Activated T-cell treated with anti-CD3 and anti-CD28 coated beads, Interleukin-2, amount 50 U/mL, for 48 hours (primary cell): ENCODE data around the gene ASPHD1.
A peak's percentile ranks its signal among the peaks of the same experiment; 100 is the strongest.
"Not testable (repeated sequence)": the region's sequence is repeated elsewhere in the genome, so short reads cannot be mapped to it uniquely, and the experiment has no call there.

Experiments
- DNase-seq, 2 experiments: peaks; one replicate each; pipeline ENCODE4 v3.0.0-alpha.2; 2020

Gene ASPHD1

DNA sequence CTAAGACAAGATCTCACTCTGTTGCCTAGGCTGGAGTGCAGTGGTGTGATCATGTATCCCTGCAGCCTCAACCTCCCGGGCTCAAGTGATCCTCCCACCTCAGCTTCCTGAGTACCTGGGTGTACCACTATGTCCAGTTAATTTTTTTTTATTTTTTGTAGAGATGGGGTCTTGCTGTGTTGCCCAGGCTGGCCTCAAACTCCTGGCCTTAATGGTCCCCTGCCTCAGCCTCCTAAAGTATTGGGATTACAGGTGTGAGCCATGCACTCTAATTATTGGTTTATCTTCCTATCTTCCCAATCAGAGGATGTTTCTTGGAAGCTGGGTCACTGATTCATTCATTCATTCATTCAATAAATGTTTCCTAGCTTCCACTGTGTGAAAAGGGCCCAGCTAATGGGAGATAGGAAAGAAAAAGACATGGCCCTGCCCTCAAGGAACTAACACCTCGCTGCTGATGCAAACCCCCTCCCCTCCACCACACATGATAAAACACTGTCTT is 8.5 kb downstream of the ASPHD1 start:
- no peak for DNase-seq

DNA sequence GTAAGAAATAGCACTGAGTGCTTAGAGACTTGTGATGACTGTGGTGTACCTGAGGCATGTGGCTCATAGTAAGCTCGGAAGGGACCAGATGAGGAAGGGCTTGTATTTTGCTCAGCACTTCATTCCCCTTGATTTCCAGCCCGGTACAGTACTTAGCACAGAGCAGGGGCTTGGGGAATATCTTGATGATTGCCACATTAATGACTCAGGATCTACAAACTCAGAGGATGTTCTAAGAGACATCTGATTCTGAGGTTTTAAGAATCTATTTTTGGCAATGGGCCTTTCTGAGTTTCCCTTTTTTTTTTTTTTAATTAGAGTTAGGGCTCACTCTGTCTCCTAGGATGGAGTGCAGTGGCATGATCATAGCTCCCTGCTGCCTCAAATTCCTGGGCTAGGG is 9.1 kb downstream of the ASPHD1 start:
- DNase-seq: no peak

DNA sequence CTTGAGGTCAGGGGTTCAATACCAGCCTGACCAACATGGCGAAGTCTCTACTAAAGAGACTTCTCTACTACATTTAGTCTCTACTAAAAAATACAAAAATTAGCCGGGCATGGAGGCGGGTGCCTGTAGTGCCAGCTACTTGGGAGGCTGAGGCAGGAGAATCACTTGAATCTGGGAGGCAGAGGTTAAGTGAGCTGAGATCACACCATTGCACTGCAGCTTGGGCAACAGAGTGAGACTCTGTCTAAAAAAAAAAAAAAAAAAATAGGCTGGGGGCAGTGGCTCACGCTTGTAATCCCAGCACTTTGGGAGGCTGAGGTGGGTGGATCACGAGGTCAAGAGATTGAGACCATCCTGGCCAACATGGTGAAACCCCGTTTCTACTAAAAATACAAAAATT is 9.6 kb downstream of the ASPHD1 start:
- not testable (repeated sequence) for DNase-seq

DNA sequence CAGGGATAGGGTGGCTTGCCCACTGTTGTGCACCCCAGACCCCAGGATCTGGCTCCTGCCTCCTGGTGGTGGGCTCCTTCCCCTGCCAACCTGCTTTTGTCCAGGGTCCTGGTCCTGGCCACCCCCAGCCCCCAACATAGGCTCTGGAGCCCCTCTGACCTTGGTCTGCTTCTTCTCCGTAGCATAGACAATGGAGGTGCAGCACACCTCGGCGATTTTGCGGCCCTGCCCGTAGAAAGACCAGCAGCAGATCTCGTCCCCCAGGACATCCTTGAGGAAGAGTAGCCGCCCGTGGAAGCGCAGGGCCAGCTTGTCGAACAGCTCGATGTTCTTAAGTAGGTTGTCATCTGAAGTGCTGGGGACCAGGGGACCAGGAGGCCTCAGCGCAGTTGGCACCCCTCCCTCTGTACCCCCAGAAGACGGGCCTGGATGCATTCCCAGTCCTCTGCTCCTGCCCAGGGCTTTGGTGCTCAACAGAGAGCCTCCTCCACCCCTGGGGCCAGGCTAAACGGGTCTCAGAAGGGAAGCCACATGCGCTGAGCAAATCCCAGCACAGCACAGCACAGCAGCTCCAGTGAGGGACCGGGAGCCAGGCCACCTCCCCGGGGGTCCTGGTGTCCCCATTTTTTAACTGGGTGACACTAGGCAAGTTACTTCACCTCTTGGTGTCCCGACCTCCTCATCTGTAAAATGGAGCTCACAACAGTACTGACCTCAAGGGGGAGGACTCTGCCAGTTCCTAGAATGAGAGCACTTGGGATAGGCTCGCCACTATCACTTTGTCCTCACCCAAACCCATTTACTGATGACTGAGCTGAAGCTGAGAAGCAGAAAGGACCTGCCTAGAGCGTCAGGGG is 10.8 kb downstream of the ASPHD1 start:
- no peak for DNase-seq

DNA sequence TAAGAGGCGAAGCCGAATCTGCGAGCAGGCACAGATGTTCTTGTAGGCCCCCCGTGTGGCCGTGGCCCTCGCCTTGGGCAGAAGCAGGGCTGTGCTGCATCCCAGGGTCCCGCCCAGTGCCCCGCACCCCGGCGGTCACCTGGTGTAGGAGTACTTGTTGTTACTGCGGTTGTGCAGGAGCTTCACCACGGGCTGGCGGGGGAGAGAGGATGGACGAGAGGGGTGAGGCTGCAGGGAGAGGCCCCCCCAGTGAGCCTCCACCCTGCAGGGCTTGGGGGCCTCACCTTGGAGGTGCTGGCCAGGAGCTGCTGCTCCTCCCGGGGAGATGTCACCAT is 11.4 kb downstream of the ASPHD1 start:
- DNase-seq: no peak

DNA sequence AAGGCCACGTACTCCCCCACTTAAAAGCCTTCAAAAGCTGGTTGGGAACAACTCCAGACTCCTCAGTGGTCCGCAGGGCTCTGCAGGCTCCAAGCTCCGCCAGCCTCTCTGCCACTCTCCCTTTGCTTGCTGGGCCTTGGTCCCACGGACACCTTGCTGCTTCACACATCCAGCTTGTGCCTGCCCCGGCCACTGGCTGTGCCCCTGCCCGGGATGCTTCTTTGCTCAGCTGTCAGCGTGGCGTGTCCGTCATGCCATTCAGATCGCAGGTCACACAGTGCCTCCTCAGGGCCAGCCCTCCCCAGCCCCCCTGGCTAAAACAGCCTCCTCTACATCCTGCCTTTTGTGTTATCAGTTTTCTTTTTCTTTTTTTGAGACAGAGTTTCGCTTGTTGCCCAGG is 11.8 kb downstream of the ASPHD1 start:
- no peak for DNase-seq

- DNase-seq: no peak
Measured at GRCh38 chr16:29913514-29913913, 13.2 kb downstream of the ASPHD1 start.

DNA sequence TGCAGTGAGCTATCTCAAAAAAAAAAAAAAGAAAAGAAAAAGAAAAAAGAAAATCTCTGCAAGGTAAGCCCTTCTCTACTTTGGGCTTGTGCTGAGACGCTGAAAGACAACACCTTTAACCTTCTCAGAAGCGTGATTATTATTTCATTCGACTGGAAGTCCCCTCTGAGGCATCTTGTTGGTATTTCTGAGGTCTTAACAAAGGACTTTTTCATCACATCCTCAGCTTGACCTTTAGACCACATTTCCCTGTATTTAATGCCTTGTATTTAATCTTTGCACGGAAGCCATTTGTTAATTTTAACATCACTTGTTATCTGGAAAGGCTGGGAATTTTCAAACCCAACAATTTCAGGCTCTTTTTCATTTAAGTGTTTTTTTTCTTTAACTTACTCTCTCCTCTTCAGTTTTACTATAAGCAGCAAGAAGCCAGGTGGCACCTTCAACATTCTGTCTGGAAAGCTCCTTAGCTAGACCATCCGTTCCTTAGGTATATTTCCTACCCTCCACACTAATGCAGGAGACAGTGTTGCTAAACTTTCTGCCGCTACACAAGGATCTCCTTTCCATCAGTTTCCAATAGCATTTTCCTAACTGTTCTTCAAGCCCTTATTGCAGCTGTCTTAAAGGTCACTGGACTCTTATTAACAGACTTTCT is 15.4 kb downstream of the ASPHD1 start:
- DNase-seq: no peak

GRCh38 chr16:29916979-29917378 is 16.7 kb downstream of the ASPHD1 start:
- DNase-seq: no peak

DNA sequence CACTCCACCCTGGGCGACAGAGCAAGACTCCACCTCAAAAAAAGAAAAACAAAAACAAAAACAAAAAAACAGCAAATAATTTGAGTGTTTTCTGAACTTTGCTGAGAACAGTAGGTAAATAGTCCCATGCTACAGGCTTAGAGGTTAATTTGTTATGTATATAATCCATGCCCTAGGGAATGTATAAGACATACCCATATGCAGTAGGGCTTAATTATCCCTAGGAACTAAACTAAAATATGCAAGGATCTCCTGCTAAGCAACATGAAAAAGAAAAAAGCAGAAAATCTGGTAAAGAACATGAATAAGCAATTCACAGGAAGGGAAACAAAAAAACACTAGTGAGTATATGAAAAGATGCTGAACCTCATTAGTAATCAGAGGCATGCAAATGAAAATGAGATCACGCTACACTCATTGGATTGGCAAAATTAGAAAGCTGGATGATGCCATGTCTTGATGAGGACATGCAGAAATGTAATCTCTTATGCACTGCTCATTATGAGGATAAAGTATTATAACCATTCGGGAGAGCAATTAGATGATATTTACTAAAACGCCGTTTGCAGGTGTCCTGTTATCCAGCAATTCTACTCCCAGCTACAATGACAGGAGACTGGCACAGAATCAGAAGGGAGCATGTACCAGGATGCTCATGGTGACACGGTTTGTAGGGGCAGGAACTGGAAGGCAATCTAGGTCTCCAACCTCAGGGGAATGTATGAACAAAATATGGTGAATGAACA is 20.2 kb downstream of the ASPHD1 start:
- no peak for DNase-seq

DNA sequence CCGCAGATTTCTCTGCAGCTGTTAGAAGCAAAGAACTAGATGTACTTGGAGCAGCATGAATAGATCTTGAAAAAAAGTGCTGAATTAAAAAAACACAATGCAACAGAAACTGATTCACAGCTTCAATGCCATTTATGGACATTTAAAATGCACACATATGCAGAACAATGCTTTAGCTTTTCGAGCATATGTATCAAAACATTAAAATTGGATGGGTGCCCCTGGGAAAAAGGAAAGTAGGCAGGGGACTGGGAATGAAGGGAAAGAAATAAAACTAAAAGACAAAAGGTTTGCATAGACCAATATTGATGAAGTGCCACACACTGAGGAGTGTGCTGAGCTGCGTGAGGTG is 20.7 kb downstream of the ASPHD1 start:
- DNase-seq: no peak

GRCh38 chr16:29922326-29922725 is 22.0 kb downstream of the ASPHD1 start:
- DNase-seq: no peak

DNA sequence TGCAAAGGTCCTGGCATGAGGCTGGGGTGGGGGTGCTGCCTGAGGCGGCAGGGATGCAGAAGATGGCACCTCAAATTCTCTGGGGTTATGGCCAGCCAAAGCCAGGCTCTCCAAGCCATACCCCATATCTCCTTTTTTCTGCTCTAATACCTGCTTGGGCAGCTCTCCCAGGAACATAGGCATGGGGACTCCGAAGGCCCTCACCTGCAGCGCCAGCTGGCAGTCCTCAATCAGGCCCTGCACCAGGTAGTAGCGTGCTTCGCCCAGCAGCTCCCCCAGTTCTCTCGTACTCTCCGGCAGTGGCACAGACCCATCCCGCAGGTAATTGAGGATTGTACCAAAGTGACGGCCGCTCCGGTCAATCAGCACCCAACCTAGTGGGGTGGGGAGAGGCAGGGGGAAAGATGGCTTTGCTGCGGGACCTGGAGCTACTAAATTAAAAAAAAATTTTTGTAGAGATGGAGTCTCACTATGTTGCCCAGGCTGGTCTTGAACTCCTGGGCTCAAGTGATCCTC is 22.8 kb downstream of the ASPHD1 start:
- DNase-seq: no peak

GRCh38 chr16:29925105-29925756 is 24.9 kb downstream of the ASPHD1 start:
- peak; percentile 30 to 45 for DNase-seq

GRCh38 chr16:29925781-29926710 is 25.8 kb downstream of the ASPHD1 start, which contains the start of gene KCTD13:
Gene KCTD13 (minus strand): TSS chr16:29926226. CDS start chr16:29926033, 193 bp downstream.
- DNase-seq: peak; percentile 98

- DNase-seq: no peak
Measured at GRCh38 chr16:29926711-29927052, 26.4 kb downstream of the ASPHD1 start.

- no peak for DNase-seq
Measured at GRCh38 chr16:29927070-29927905, 27.0 kb downstream of the ASPHD1 start.

DNA sequence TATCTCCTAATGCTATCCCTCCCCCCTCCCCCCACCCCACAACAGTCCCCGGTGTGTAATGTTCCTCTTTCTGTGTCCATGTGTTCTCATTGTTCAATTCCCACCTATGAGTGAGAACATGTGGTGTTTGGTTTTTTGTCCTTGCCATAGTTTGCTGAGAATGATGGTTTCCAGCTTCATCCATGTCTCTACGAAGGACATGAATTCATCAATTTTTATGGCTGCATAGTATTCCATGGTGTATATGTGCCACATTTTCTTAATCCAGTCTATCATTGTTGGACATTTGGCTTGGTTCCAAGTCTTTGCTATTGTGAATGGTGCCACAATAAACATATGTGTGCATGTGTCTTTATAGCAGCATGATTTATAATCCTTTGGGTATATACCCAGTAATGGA is 31.5 kb downstream of the ASPHD1 start:
- not testable (repeated sequence) for DNase-seq

GRCh38 chr16:29940656-29941055 is 40.4 kb downstream of the ASPHD1 start:
- no peak for DNase-seq

GRCh38 chr16:29943846-29944799 is 43.8 kb downstream of the ASPHD1 start:
- no peak for DNase-seq
